GM19239 (cell line): ENCODE results near the gene ABCC11.

Source experiments
- DNase-seq: peaks from one replicate; pipeline ENCODE4 v3.0.0; 2011; ENCODE audit warnings: low spot score; ENCODE audit not compliant: insufficient read length
- FAIRE-seq: peaks from 2 replicates; lab custom pipeline; 2011; peaks lifted over from hg19 to GRCh38; lab: Jason Lieb, UNC

Gene ABCC11

DNA sequence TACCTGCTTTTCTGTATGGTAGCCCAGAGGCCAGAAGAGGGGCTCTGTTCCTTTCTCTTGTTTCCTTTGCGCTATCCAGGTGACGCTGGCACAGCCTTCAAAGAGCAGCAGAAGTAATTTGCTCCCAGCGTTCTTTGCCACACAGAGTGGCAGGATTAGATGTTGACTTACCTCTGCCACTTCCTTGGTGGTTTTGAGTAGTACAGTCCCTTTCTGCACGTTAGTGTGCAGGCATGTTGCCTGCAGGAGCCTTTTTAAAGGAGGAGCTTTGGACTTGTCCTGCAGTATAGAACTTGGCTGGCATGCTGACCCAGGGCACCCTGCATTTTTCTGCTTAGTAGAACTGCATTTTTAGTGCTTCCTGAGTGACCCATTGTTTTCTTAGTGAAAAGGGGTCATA lies at the start of gene ABCC11:
TSS of gene ABCC11 (minus strand) at position 229 of the 400 bp plus-strand sequence. CDS start 15,618 bp downstream, outside the sequence.
- no peak for DNase-seq

DNA sequence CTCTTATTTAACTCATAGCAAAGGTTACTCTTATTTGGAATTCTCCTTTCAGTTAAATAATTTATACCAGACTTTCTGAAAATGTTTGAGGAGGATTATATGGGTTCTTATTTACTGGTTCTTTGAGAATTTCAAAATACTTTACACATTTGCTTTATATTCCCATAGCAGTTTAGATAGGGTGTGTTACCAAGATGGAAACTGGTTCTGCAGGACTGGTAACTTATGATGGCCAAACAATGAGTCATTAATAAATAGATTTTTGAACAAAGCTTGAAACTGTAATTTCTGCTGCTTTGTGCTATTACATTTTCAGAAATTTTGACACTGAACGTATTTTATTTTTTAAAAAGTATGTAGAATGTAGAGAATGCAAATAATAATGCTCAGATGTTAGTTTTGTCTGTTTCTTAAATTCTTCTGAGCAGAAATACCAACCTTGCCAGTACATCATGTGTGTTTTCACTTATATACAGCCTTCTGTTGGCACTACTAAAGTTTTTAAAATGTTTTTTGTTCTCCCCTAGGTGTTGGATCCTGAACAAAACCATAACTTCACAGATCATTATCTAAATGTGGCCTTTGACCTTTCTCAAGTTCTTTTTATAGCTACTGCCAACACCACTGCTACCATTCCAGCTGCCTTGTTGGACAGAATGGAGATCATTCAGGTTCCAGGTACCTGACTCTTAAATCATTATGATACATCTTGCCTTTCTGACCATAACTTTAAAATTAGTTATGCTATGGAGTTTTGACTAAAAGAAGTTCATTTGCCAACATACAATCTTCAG lies 48.3 kb upstream of the ABCC11 start:
- no peak for DNase-seq
- FAIRE-seq, result no peak

More for the DNA sequence above, at the start of gene ABCC11:
- no peak for FAIRE-seq

DNA sequence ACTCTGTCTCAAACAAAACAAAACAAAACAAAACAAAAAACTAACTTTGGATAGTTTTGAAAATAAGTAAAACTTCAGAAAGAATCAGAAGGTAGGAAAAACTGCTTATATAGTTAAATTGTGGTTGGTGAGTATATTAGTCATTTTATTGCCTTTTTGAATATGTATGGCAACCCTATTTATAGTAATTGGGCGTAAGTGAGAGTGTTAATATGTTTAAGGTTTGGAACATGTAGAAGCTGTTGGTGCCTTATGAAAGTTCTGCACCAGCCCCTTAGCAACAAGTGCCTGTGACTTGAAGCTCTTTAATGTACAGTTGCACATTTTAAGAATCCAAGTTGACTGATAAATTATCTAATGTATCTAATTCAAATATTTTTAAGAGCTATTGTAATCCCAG lies 47.4 kb upstream of the ABCC11 start:
- FAIRE-seq (no peak), DNase-seq (no peak)

DNA sequence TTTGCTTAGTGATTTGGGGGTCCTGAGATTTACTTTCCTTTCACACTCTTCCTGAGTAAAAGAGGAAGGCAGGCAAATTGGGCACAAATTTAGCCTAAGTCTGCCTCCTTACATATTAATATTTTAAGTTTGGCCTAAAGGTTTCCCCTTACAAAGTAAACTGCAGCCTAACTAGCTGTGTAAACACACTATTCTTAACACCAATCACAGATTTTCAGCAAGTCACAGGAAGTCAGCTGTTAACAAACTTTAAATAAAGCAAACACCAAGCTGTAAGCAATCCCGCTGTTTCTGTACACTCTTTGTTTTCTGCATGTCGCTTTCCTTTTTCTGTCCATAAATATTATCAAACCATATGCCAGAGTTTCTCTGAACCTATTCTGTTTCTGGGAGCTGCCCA lies 45.1 kb upstream of the ABCC11 start:
- FAIRE-seq (no peak), DNase-seq (no peak)

DNA sequence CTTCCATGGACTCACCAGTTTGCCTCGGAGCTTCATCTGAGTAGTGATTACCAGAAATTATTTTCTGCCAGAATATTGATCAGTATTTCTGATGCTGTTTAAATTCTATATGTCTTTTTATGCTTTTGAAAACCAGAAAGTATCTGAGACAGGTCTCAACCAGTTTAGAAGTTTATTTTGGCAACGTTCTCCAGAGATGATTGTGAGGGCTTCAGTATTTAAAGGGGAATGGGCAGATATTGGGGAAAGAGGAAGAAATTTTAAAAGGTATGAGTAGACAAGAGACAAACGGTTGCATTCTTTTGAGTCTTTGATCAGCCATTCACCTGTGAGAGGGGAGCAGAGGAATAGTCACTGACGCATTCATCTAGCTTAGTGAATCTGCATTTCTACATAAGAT lies 44.4 kb upstream of the ABCC11 start:
- FAIRE-seq (no peak), DNase-seq (no peak)

DNA sequence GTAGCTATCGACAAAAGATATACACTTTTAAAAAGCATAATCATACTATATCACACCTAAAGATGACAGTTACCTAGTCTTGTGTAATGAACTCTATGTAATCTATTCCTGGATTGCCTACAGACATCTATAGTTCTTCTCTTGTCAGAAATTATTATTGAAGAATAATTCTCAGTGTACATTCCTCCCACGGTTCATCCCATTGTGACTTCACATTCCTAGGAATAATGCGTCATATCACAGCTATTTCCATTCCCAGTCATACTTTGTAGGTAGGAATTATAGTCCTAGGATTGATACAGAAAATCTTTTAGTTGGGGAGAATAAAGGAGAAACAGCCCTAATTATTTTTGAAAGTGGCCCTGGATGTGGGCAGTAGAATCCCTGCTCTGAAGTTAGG lies 44.0 kb upstream of the ABCC11 start:
- DNase-seq, result no peak
- FAIRE-seq, result no peak

DNA sequence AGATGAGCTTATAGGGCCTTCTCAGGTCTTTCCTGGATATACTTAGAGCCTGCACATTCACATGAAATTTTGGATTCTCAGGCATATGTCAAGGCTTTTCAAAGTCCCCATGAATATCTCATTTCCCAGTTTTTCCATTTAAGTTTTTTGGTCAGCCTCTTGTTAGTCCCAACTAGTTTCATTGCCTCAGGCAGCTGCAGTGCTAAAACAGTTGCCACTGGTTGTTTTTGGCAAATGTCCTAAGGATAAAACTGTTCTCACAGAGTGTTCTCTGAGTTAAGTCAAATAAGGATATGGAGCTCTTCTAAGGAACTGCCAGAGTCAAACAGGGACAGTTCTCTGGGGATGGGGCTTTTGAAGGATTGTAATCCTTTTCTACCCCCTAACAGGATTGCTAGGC lies 39.9 kb upstream of the ABCC11 start:
- FAIRE-seq (no peak), DNase-seq (no peak)

DNA sequence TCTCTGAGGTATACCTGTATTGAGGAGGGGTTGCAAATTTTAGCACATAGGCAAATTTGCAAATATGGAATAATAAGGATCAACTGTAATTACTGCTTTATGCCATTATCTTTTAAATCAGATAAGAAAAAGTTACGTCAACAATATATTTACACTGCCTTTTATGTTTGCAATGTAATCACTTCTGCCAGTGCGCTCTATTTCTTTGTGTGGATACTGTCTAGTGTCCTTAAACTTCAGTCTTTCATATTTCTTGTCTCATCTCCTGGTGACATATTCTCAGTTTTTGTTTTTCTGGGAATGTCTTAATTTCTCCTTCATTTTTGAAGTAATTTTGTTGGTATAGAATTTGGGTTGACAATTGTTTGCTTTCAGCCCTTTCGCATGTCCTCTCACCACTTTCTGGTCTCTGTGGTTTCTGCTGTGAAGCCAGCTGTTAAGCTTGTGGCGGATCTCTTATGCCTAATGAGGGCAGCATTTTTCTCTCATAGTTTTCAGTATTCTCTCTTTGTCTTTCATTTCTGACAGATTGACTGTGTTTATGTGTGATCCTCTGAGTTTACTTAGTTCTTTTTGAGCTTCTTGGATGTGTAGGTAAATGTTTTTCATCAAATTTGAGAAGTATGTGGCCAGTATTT lies 37.6 kb upstream of the ABCC11 start:
- no peak for FAIRE-seq
- DNase-seq, result peak; percentile 9

DNA sequence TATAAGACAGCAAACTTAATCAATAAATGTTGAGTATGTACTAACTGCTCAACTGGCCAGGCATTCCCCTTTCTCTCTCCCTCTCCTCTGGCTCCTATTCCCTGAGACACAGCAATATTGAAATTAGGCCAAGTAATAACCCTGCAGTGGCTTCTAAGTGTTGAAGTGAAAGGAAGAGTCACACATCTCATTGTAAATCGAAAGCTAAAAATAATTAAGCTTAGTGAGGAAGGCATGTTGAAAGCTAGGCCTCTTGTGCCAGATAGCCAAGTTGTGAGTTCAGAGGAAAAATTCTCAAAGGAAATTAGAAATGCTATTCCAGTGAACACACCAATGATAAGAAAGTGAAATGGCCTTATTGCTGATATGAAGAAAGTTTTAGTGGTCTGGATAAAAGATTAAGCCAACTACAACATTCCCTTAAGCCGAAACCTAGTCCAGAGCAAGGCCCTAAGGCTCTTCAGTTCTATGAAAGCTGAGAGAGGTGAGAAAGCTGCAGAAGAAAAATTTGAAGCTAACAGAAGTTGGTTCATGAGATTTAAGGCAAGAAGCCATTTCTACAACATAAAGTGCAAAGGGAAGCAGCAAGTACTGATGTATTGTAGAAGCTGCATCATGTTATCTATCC lies 35.4 kb upstream of the ABCC11 start:
- no peak for FAIRE-seq
- DNase-seq, result no peak

DNA sequence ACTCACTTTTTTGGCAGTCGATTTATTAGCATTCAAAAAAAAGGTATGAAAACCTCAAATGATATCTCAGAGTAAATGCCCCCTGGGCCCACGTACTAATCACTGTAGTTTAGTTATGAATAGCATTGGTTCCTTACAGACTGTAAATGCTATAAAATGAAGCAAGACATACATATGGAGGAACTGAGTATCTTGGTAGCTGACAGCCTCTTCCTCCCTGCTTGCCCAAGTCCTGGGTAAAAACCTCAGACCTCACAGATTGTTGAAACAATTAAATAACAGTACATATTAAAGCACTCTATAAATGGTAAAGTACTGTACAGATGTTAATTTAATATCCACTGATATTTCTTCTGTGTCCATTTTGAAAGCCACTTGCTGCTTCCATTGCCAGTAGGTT lies 33.2 kb upstream of the ABCC11 start:
- no peak for DNase-seq

DNA sequence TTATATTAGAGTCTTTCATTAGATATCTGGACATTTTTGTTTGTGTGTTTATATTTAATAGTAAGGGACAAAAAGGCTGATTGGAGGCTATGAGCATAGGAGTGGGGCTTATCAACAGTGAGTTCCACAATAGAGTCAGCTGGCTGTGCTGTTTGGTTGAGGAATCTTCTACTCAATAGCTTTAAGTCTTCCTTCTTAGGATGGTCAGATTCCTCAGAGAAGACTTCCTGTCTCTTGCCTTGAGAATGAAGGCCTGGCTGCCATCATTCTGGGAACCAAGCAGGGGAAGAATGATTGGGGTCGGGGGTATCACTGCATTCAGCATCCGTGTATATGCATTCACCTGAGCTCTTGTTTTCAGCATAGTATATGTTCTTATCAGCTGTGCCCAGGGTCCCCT lies 31.9 kb upstream of the ABCC11 start:
- FAIRE-seq (no peak), DNase-seq (no peak)

More for the DNA sequence above, 33.2 kb upstream of the ABCC11 start:
- no peak for FAIRE-seq

DNA sequence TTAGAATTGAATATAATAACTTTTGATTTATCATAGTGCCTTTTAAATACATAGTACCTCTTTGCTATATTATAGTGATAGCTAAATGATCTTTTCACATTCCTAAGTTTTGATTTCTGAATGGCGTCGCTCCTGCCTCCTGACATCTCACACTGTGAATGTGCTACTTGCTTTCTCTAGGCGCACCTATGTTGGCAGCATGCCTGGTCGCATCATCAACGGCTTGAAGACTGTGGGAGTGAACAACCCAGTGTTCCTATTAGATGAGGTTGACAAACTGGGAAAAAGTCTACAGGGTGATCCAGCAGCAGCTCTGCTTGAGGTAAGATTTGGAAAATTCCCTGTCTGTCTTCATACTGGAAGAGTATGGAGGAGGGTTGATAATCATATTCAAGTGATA lies 29.8 kb upstream of the ABCC11 start:
- FAIRE-seq, result no peak
- no peak for DNase-seq

DNA sequence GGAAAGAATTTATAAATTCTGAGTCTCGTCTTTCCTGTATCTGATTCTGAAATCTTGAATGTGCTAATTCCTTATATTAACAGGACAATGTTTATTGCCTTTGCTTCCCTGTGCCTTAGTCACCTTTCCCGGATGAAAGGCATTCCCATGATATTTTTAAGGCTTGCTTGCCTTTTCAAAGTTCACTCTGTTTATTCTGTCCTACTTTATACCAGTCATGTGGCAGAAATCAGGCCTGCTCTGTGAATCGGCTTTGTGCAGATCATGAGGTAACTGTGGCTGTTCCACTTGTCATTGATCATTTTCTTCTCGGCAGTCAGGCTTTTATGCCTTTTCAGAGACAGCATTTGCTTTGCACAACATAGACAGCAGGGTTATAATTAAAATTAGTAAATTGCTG lies 28.8 kb upstream of the ABCC11 start:
- DNase-seq (no peak), FAIRE-seq (no peak)

DNA sequence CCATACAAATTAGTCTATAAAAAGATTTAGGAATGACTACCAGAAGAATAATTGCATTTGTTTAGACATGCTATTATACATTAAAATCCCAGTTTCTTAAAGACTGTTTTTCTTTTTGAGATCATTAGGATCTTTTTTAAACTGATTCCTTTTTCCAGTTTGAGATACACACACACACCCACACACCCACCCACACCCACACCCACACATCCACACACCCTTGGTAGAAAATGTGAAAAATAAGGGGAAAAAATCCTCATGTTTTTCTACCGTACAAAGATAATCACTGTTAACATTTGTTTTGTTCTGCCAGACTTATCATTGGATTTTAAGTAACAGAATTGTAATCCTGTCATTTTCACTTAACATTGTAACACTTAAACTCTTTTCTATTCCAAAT lies 27.1 kb upstream of the ABCC11 start:
- DNase-seq (no peak), FAIRE-seq (no peak)

DNA sequence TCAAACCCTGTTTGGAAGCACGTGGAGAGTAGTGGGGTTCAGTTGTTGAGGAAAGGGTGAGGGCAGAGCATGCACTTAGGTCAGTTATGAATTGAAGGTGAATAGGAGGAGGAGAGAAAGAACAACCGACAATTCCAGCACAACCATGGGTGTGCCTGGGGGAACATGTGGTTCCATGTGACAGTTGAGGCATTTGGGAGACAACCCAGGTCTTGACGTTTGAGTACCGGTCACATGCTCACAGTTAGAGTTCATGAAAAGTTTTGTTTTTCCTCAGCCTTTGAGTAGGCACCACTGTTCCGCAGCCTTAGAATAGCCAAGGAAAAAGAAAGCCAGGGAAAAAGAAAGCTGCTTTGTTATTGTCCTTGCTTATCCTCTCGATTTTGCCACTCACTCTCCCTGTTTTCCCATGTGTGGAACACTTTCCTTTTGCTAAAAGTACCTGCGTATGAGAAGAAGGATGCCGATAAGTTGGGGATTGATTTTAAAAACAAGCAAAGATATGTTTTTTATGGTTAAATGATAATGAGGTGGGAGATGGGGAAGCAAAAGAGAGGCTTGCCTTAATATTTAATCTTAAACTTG lies 25.6 kb upstream of the ABCC11 start:
- DNase-seq, result no peak
- no peak for FAIRE-seq

DNA sequence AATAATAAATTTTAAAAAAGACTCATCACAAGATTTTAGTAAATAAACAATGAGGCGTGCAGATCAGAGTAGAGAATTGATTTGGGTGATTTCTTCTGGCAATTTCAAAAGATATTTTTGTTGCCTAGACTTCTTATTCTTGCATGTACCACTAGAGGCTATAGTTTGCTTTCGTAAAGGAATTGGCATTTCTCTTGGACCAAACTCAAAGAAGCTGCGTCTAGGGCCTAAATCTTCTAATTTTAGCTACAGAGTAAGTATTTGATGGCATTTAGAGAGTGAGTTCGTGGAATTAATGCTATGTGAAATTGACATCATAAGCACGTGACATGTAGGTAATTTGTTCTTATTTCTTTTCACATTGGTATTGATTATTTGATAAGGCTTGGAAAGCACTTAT lies 24.4 kb upstream of the ABCC11 start:
- DNase-seq (no peak), FAIRE-seq (no peak)

DNA sequence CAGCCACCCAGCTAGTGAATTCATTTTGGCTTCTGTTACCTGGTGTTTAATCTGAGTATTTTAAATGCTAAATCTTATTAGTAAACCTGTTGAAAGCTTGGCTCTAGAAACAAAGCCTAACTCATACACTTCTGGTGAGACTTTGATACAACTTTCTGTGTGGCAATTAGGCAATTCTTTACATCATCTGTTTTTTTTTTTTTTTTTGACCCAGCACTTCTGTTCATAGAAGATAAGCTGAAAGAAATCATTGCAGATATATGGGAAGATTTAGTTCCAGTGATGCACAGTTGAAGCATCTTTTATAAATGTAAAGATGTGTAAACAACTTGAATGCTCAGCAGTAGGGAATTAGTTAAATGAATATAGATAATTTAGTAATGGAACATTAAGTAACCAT lies 21.7 kb upstream of the ABCC11 start:
- no peak for FAIRE-seq
- no peak for DNase-seq

DNA sequence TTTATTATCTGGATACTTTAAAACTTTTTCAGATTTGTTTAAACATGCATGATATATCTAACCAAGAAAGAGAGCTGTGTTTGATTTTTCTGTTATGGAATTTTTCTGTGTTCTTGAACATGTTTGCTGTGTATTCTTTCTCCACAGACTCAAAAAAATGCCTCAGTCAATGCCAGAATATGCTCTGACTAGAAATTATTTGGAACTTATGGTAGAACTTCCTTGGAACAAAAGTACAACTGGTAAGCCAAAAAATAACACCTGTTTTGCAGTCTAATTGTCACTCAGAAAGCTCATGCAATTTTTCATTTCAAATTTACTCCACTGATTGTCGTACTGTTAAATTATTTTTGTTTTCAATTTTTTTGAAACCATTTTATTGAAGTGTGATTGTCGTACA lies 15.3 kb upstream of the ABCC11 start:
- no peak for FAIRE-seq
- no peak for DNase-seq

DNA sequence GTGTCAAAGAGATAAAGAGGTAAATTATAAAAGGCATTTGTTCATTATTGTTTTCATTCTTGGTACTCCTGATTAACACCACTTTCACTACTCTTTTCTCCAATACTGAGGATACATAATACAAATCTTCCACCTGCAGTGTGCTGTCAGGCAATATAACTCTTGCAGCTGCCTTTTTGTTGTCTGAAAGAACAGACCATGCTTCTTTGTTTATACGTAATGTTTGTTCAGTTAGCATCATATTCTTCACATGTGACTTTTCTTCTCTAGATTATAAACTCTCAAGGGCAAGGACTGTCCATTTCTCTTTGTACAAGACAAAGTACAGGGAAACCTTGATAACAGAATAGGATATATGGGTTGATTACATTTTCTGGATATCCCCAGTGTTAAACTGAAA lies 14.2 kb upstream of the ABCC11 start:
- no peak for DNase-seq
- no peak for FAIRE-seq

DNA sequence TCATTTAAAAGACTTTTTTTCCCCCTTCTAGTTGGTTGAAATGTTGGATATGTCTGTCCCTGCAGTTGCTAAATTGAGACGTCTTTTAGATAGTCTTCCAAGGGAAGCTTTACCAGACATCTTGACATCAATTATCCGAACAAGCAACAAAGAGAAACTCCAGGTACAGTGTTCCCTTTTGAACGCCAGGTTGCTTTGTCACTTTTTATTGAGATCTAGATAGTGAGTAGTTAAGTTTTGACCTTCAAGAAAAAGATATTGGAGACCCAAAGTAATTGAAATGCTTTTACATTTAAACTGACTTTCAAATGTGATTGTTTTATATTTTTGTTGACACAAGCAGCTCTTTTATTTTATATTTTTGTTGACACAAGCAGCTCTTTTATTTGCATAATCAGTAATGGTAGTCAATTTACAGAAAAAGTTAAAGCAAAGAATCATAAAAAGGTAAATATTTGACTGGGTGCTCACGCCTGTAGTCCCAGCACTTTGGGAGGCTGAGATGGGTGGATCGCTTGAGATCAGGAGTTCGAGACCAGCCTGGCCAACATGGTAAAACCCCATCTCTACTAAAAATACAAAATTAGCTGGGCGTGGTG lies 9.3 kb upstream of the ABCC11 start:
- FAIRE-seq (peak; percentile 65), DNase-seq (no peak)

DNA sequence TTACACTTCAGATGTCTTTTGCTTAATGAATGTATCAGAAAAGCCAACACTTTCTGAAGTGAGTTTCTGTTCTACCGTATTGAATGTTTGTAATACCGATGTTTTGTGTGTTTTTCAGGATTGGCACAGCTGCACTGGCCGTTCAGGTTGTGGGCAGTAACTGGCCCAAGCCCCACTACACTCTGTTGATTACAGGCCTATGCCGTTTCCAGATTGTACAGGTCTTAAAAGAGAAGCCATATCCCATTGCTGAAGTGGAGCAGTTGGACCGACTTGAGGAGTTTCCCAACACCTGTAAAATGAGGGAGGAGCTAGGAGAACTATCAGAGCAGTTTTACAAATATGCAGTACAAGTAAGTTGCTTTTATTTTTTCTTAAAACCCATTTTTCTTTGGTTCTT lies 4.7 kb upstream of the ABCC11 start:
- DNase-seq (no peak), FAIRE-seq (no peak)
